ENCODE measurements around the gene YY1. TPM values are rescaled to one million over a fixed set of nuclear protein-coding genes. Genes with fewer than 3 reads are reported as not detected.
"Not testable (repeated sequence)": the region's sequence is repeated elsewhere in the genome, so short reads cannot be mapped to it uniquely, and the experiment has no call there.

The YY1 gene
- total and polyA plus RNA-seq, 7 donors: 23.8 to 58.4 (median 44.6) TPM

- intact Hi-C loops (cut with DNase I): no loop called here
- Histone ChIP-seq H3K4me1 (peaks cover 19% of the 10 kb centered on the region), H3K27ac (no peak overlapping the region), H3K27me3 (ENCODE audit: insufficient read depth in 3 of 3, low read length in 2 of 3) (no peaks in the 10 kb centered on the region), H3K36me3 (ENCODE audit: insufficient read depth in 1 of 2, low read depth in 1 of 2) (no peaks in the 10 kb centered on the region), H3K4me3 (no peak overlapping the region), H3K9me3 (no peaks in the 10 kb centered on the region)
- DNase-seq: no peak
- ATAC-seq: no peak
- TF ChIP-seq, protein P1, sequence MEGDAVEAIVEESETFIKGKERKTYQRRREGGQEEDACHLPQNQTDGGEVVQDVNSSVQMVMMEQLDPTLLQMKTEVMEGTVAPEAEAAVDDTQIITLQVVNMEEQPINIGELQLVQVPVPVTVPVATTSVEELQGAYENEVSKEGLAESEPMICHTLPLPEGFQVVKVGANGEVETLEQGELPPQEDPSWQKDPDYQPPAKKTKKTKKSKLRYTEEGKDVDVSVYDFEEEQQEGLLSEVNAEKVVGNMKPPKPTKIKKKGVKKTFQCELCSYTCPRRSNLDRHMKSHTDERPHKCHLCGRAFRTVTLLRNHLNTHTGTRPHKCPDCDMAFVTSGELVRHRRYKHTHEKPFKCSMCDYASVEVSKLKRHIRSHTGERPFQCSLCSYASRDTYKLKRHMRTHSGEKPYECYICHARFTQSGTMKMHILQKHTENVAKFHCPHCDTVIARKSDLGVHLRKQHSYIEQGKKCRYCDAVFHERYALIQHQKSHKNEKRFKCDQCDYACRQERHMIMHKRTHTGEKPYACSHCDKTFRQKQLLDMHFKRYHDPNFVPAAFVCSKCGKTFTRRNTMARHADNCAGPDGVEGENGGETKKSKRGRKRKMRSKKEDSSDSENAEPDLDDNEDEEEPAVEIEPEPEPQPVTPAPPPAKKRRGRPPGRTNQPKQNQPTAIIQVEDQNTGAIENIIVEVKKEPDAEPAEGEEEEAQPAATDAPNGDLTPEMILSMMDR (IDR thresholded peaks at IDR 0.05): no peak
- WGBS, 3 donors: 80% methylated on average over 4 of the region's 4 CpGs
These were observed 4.4 kb upstream of the YY1 start for GRCh38 chr14:100234511-100234910.

DNA sequence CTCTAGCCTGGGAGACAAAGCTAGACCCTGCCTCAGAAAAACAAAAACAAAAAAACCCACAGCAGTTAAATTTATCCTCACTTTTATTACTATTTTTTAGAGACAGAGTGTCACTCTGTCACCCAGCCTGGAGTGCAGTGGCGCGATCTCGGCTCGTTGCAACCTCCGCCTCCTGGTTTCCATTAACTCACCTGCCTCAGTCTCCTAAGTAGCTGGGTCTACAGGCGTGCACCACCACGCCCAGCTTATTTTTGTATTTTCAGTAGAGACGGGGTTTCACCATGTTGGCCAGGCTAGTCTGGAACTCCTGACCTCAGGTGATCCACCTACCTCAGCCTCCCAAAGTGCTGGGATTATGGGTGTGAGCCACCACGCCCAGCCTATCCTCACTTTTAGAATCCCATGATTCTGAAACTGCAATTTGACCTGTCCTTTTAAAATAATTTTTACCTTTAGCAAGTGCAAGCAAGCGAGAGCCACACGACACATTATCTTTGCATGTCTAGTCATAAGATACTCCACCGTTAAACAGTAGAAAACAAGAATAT, 2.6 kb upstream of the YY1 start:
- not testable (repeated sequence) for H3K9me3 ChIP-seq; H3K27ac ChIP-seq; ATAC-seq; H3K36me3 ChIP-seq (ENCODE audit: insufficient read depth in 1 of 2, low read depth in 1 of 2); H3K27me3 ChIP-seq (ENCODE audit: insufficient read depth in 3 of 3, low read length in 2 of 3); DNase-seq
- peaks cover 24% of the 10 kb centered on the region for H3K4me1 ChIP-seq
- whole genome bisulfite sequencing, 3 donors: 83 to 91% (median 84%) methylated on average over 12 of the region's 12 CpGs
- peak overlapping the region; percentile 99 for H3K4me3 ChIP-seq
- intact Hi-C loops (cut with DNase I): loop anchor here in 1 of 2 donors (5.0 kb wide), 1 partner anchor 71 kb away; the partner anchor contains the start of gene SLC25A29

GRCh38 chr14:100236881-100237280, 2.1 kb upstream of the YY1 start:
- no peaks in the 10 kb centered on the region for H3K27me3 ChIP-seq (ENCODE audit: insufficient read depth in 3 of 3, low read length in 2 of 3)
- ATAC-seq: no peak
- TF ChIP-seq, protein P1 (IDR thresholded peaks at IDR 0.05): no peak
- DNase-seq: no peak
- H3K27ac ChIP-seq: peak overlapping the region; percentile 100
- no peaks in the 10 kb centered on the region for H3K9me3 ChIP-seq
- peaks cover 29% of the 10 kb centered on the region for H3K4me1 ChIP-seq
- H3K36me3 ChIP-seq (ENCODE audit: insufficient read depth in 1 of 2, low read depth in 1 of 2): no peaks in the 10 kb centered on the region
- intact Hi-C loops (cut with DNase I): loop anchor here in 1 of 2 donors (5.0 kb wide), 1 partner anchor 70 kb away; the partner anchor contains the start of gene SLC25A29
- peak overlapping the region; percentile 99 for H3K4me3 ChIP-seq

DNA sequence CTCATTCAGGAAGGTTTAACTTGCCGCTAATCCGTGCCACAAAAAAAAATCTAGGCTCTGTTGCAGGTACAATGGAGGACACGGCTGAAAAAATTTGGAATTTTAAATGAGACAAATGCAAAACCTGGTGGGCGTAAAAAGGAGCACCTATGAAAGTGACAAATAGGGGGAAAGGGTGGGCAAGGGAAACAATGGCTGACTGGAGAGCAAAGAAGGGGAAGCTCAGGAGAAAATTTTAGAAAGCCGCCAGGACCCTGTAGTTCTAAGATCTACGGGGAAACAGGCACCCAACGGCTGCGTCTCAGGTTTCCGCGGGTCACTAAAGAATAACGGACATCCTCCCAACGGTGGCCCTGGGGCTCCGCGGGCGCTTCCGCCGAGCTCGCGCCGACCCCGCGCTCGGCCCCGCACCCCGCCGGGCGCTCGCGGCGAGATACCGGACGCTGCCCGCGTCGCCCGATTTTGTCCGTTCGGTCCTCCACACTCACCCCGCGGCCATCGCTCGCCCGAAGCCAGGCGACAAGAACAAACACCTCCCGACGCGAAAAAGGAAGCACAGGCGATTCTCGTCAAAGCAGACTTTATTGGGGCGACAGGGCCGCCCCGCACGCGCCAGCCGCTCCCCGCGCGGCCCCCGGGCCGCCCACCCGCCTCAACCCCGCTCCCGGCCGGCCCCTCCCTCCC, 1.1 kb upstream of the YY1 start:
- TF ChIP-seq, protein P1 (IDR thresholded peaks at IDR 0.05): no peak
- intact Hi-C loops (cut with DNase I): loop anchor here in 1 of 2 donors (5.0 kb wide), 1 partner anchor 69 kb away; the partner anchor contains the start of gene SLC25A29
- ATAC-seq (peak in 3 of 4 donors; percentile 18 to 26 (median 19)), DNase-seq (peak; percentile 49 to 74)
- Histone ChIP-seq H3K27ac (peak overlapping the region; percentile 100), H3K4me1 (peaks cover 39% of the 10 kb centered on the region), H3K27me3 (ENCODE audit: insufficient read depth in 3 of 3, low read length in 2 of 3) (no peaks in the 10 kb centered on the region), H3K9me3 (no peaks in the 10 kb centered on the region), H3K36me3 (ENCODE audit: insufficient read depth in 1 of 2, low read depth in 1 of 2) (no peaks in the 10 kb centered on the region), H3K4me3 (peak overlapping the region; percentile 99)
- 0 to 1% (median 0%) methylated on average over 38 to 64 of the region's 64 CpGs for WGBS, 3 donors

GRCh38 chr14:100239211-100239839, 381 bp downstream of the YY1 start:
- TF ChIP-seq, protein P1 (IDR thresholded peaks at IDR 0.05): no peak
- Histone ChIP-seq H3K4me3 (peak overlapping the region; percentile 99), H3K27me3 (ENCODE audit: insufficient read depth in 3 of 3, low read length in 2 of 3) (no peaks in the 10 kb centered on the region), H3K9me3 (no peaks in the 10 kb centered on the region), H3K36me3 (ENCODE audit: insufficient read depth in 1 of 2, low read depth in 1 of 2) (no peaks in the 10 kb centered on the region), H3K4me1 (peaks cover 51% of the 10 kb centered on the region), H3K27ac (peak overlapping the region; percentile 100)
- DNase-seq (peak; percentile 45 to 68), ATAC-seq (no peak)
- intact Hi-C loops (cut with DNase I): loop anchor here in 1 of 2 donors (5.0 kb wide), 1 partner anchor 68 kb away; the partner anchor contains the start of gene SLC25A29
- 0 to 1% (median 0%) methylated on average over 56 to 93 of the region's 93 CpGs for WGBS, 3 donors

Measured in psoas muscle (tissue), 8 donors.